ENCODE data around the gene AUTS2. TPM values are rescaled to one million over a fixed set of nuclear protein-coding genes. Genes with fewer than 3 reads are reported as not detected.
A peak's percentile ranks its signal among the peaks of the same experiment; 100 is the strongest.

The AUTS2 gene
- total and polyA plus RNA-seq, 10 donors, result 6.1 to 54.8 (median 29.1) TPM

- no peak for DNase-seq
- 90 to 96% (median 90%) methylated on average over 5 of the region's 5 CpGs for WGBS, 5 donors
- H3K27me3 ChIP-seq (replicated peaks in 1 of 7), result no peaks in the 10 kb centered on the region
- no peaks in the 10 kb centered on the region for H3K36me3 ChIP-seq
- no peak overlapping the region for H3K4me3 ChIP-seq
- intact Hi-C loops (cut with DNase I; ENCODE audit: low total_unique reads), result no loop called here
- TF ChIP-seq POLR2A (IDR thresholded peaks at IDR 0.05), result no peak
- no peak for TF ChIP-seq CTCF (IDR thresholded peaks at IDR 0.05 in 8 of 11, conservative IDR thresholded peaks at IDR 0.05 in 3 of 11)
- TF ChIP-seq POLR2AphosphoS5 (IDR thresholded peaks at IDR 0.05), result no peak
- peaks cover 0 to 3% (median 0%) of the 10 kb centered on the region in 6 donors for H3K4me1 ChIP-seq
- no peaks in the 10 kb centered on the region for H3K9me3 ChIP-seq
- no peak overlapping the region for H3K27ac ChIP-seq
Measured at GRCh38 chr7:70657571-70657970, 1059.3 kb downstream of the AUTS2 start.

DNA sequence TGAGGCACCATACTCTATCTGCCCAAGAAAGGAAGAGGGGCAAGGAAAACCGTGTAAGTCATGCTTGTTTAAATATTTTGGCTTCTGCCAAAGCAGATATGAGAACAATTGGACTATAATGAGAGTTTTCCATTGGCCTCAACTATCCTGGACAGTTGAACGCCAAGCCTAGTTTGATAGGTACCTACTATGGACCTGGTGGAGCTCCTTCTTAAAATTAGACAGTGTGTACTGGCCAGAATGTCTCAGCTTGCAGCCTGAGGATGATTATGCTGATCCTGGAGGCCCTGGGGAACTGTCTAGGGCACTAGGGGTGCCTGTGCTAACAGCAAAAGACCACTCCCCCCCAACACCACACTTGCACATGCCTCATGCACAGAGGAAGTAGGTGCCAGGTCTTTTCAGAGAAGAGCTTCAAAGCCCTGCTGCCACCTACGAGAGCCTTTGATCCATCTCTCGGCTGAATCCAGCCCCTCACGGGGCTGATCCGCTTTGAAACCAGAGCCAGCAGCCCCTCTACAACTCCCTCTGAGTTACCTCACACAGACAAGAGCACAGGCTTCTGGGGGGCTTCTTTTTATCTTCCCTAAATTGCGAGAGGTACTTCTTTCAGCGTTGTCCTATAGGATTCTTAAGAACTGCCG, 1059.8 kb downstream of the AUTS2 start:
- peak; percentile 20 for DNase-seq
- 86 to 93% (median 91%) methylated on average over 9 of the region's 9 CpGs for WGBS, 5 donors
- no peaks in the 10 kb centered on the region for H3K36me3 ChIP-seq
- no peak for TF ChIP-seq CTCF (IDR thresholded peaks at IDR 0.05 in 8 of 11, conservative IDR thresholded peaks at IDR 0.05 in 3 of 11)
- no peak for TF ChIP-seq POLR2A (IDR thresholded peaks at IDR 0.05)
- no peak for TF ChIP-seq POLR2AphosphoS5 (IDR thresholded peaks at IDR 0.05)
- H3K27ac ChIP-seq, result no peak overlapping the region
- peaks cover 0 to 3% (median 0%) of the 10 kb centered on the region in 6 donors for H3K4me1 ChIP-seq
- no peaks in the 10 kb centered on the region for H3K9me3 ChIP-seq
- intact Hi-C loops (cut with DNase I; ENCODE audit: low total_unique reads), result no loop called here
- no peak overlapping the region for H3K4me3 ChIP-seq
- no peaks in the 10 kb centered on the region for H3K27me3 ChIP-seq (replicated peaks in 1 of 7)

DNA sequence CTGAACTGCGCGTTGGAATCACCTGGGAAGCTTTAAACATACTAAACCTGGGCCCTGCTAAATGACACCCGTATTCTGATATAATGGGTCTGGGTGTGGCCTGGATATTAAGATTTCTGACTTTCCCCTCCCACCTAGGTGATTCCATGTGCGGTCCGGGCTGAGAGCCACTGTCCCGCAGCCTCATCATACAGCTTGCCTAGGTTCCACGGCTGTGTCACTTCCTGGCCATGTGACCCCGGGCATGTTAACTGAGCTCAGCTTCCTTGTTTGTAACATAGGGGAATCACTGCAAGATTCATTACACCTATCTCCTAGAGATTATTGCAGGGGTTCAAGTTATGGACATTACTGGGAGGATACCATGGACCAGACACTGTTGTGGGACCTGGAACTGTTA, 1061.0 kb downstream of the AUTS2 start:
- Histone ChIP-seq H3K27me3 (replicated peaks in 1 of 7) (no peaks in the 10 kb centered on the region), H3K36me3 (no peaks in the 10 kb centered on the region), H3K4me1 (peaks cover 0 to 3% (median 0%) of the 10 kb centered on the region in 6 donors), H3K9me3 (no peaks in the 10 kb centered on the region), H3K27ac (no peak overlapping the region), H3K4me3 (no peak overlapping the region)
- peak; percentile 58 for DNase-seq
- 70 to 88% (median 87%) methylated on average over 7 to 8 of the region's 8 CpGs for WGBS, 5 donors
- TF ChIP-seq POLR2AphosphoS5 (IDR thresholded peaks at IDR 0.05), result no peak
- no peak for TF ChIP-seq CTCF (IDR thresholded peaks at IDR 0.05 in 8 of 11, conservative IDR thresholded peaks at IDR 0.05 in 3 of 11)
- no peak for TF ChIP-seq POLR2A (IDR thresholded peaks at IDR 0.05)
- intact Hi-C loops (cut with DNase I; ENCODE audit: low total_unique reads), result no loop called here

DNA sequence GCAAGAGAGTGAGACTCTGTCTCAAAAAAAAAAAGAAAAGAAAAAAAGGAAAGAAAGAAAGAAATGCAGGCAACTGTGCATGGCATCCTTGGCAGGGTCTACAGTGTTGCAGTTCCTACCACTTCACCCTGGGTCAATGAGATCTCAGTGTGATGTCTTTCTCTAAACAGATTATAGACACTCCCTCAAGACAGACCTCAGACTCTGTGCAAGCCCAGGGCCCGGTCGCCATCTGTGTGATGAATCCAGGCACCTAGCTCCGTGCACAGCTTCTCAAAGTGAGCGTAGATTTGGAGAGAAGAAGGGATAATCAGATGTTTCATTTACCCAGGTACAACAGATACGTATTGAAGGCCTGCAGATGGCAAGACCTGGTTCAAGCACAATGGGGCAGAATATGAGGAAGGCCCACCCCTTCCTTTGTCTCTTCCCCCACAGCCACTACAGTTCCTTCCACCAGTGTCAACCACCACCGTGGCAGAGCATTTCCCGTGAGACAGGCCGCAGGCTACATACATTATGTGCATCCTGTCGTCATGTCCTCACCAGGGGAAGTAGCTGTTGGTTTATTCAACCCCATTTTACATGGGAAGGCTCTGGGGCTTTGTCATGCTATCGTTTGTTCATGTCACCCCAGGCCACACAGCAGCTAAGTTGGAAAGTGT, 1062.0 kb downstream of the AUTS2 start:
- Histone ChIP-seq H3K27ac (peak overlapping the region in 3 of 8 donors; percentile 53 to 72 (median 55)), H3K27me3 (replicated peaks in 1 of 7) (no peaks in the 10 kb centered on the region), H3K4me1 (peaks cover 0 to 3% (median 0%) of the 10 kb centered on the region in 6 donors), H3K36me3 (no peaks in the 10 kb centered on the region), H3K4me3 (no peak overlapping the region), H3K9me3 (no peaks in the 10 kb centered on the region)
- WGBS, 5 donors, result 69 to 81% (median 71%) methylated on average over 10 of the region's 10 CpGs
- intact Hi-C loops (cut with DNase I; ENCODE audit: low total_unique reads), result no loop called here
- peak; percentile 81 for DNase-seq
- TF ChIP-seq POLR2AphosphoS5 (IDR thresholded peaks at IDR 0.05) (peak in 1 of 3 donors; percentile 65), CTCF (IDR thresholded peaks at IDR 0.05 in 8 of 11, conservative IDR thresholded peaks at IDR 0.05 in 3 of 11) (no peak)

All from spleen (tissue), 11 donors.